HCT116 (cell line): ENCODE data around the gene CNN3. TPM values are rescaled to one million over a fixed set of nuclear protein-coding genes. Genes with fewer than 3 reads are reported as not detected.

Experiments
- ATAC-seq: fragments of 200-7000 bp; cut with Tn5 transposase; 2 replicates; pipeline ENCODE4 v1.9.1; 2020; ENCODE audit warnings: mild to moderate bottlenecking, moderate library complexity
- BruUV-seq: library from RNA; stranded (reverse); fragments of 400-500 nt; replicated peaks from 2 replicates; lab custom pipeline; 2021; lab: Mats Ljungman, UMichigan
- CTCF ChIA-PET: fragments of 300-600 bp; sonication (Branson Sonifier 250); formaldehyde crosslinking; loops from one replicate; lab custom pipeline; 2021; ENCODE audit warnings: antibody characterized with exemption; lab: Charles Lee
- POLR2A ChIA-PET: fragments of 300-600, 350-600 bp; sonication (Branson Sonifier 250); formaldehyde crosslinking; loops from one replicate; lab custom pipeline; 2021; ENCODE audit warnings: antibody characterized with exemption; lab: Charles Lee
- RAD21 ChIA-PET, 2 experiments: fragments of 300-600 bp; sonication (Branson Sonifier 250); formaldehyde crosslinking; loops; one replicate each; lab custom pipeline; 2023; ENCODE audit warnings: low total read pairs in 2 of 2; ENCODE audit not compliant: uncharacterized antibody in 2 of 2, unreplicated experiment in 2 of 2, low non-redundant PET in 1 of 2; lab: Charles Lee
- DNase-seq: peaks from one replicate; pipeline ENCODE4 v3.0.0-alpha.2; 2010; ENCODE audit warnings: low read depth, low spot score
- H2AFZ ChIP-seq: fragments of 200-600 bp; shearing (Covaris generic), sonication (generic); 2 replicates; pipeline ENCODE4 v1.6.1; 2017; ENCODE audit warnings: low read depth, mixed run types, mixed read lengths, antibody characterized with exemption, low read length; ENCODE audit not compliant: poor library complexity, severe bottlenecking
- H3K27ac ChIP-seq: 2 replicates; pipeline ENCODE4 v1.5.1; 2012; ENCODE audit warnings: low read depth, low read length
- H3K27me3 ChIP-seq: fragments of 200-600 bp; sonication (generic); 2 replicates; pipeline ENCODE4 v1.6.1; 2016; ENCODE audit warnings: mixed run types, low read length, mixed read lengths; ENCODE audit not compliant: insufficient read depth
- H3K36me3 ChIP-seq, 2 experiments: fragments of 200-500 bp in 1 of 2; fragments of 200-600 bp in 1 of 2; sonication (Bioruptor generic) in 1 of 2; sonication (generic) in 1 of 2; 2 replicates each; pipeline versions ENCODE4 v1.5.1 to v1.6.1; 2014 to 2016; ENCODE audit warnings: low read length in 2 of 2, inconsistent platforms in 1 of 2, mixed read lengths in 1 of 2, mixed run types in 1 of 2; ENCODE audit not compliant: insufficient read depth in 2 of 2, control insufficient read depth in 1 of 2
- H3K4me1 ChIP-seq, 2 experiments: fragments of 200-600 bp in 1 of 2; sonication (generic) in 1 of 2; 2 replicates each; pipeline versions ENCODE4 v1.5.1 to v1.6.1; 2012 to 2017; ENCODE audit warnings: low read length in 2 of 2, inconsistent platforms in 1 of 2, mild to moderate bottlenecking in 1 of 2, mixed read lengths in 1 of 2, mixed run types in 1 of 2, moderate library complexity in 1 of 2; ENCODE audit not compliant: insufficient read depth in 2 of 2, control insufficient read depth in 1 of 2
- H3K4me2 ChIP-seq: fragments of 200-600 bp; sonication (generic); 2 replicates; pipeline ENCODE4 v1.6.1; 2017; ENCODE audit warnings: mixed run types, low read length, mixed read lengths
- H3K4me3 ChIP-seq, 2 experiments: fragments of 200-600 bp in 1 of 2; sonication (generic) in 1 of 2; replicated peaks in 1 of 2; 2 replicates each; pipeline ENCODE4 v1.5.1; 2011 to 2016; ENCODE audit warnings: low read length in 2 of 2, control low read depth in 1 of 2, low read depth in 1 of 2, mild to moderate bottlenecking in 1 of 2, mixed read lengths in 1 of 2, mixed run types in 1 of 2
- H3K79me2 ChIP-seq: fragments of 200-600 bp; sonication (generic); 2 replicates; pipeline ENCODE4 v1.6.1; 2017; ENCODE audit warnings: mild to moderate bottlenecking, mixed run types, low read length, moderate library complexity, mixed read lengths; ENCODE audit not compliant: insufficient read depth
- H3K9ac ChIP-seq: fragments of 200-600 bp; sonication (generic); 2 replicates; pipeline ENCODE4 v1.6.1; 2016; ENCODE audit warnings: low read length, mixed read lengths
- H3K9me2 ChIP-seq: fragments of 200-600 bp; sonication (generic), shearing (Covaris generic); 2 replicates; pipeline ENCODE4 v1.6.1; 2017; ENCODE audit warnings: mixed run types, mild to moderate bottlenecking, moderate library complexity; ENCODE audit not compliant: insufficient read depth
- H3K9me3 ChIP-seq, 2 experiments: fragments of 200-500 bp in 1 of 2; fragments of 200-600 bp in 1 of 2; sonication (Bioruptor generic) in 1 of 2; sonication (generic) in 1 of 2; 2 replicates each; pipeline ENCODE4 v1.6.1; 2014 to 2017; ENCODE audit warnings: low read length in 2 of 2, mixed read lengths in 2 of 2, inconsistent platforms in 1 of 2, low read depth in 1 of 2, mild to moderate bottlenecking in 1 of 2, mixed run types in 1 of 2, moderate library complexity in 1 of 2; ENCODE audit not compliant: control insufficient read depth in 1 of 2, insufficient read depth in 1 of 2
- H4K20me1 ChIP-seq: fragments of 200-600 bp; sonication (generic), shearing (Covaris generic); 2 replicates; pipeline ENCODE4 v1.6.1; 2017; ENCODE audit warnings: mixed run types, mild to moderate bottlenecking, moderate library complexity; ENCODE audit not compliant: insufficient read depth
- ELF1 ChIP-seq: IDR thresholded peaks from 2 replicates; pipeline ENCODE4 v1.6.1; 2012; ENCODE audit warnings: low read depth, borderline replicate concordance
- JUND ChIP-seq: IDR thresholded peaks from 2 replicates; pipeline ENCODE4 v1.6.1; 2012
- SP1 ChIP-seq: IDR thresholded peaks from 2 replicates; pipeline ENCODE4 v1.6.1; 2012; ENCODE audit warnings: low read depth
- intact Hi-C: fragments of 100-400 bp; cut with micrococcal nuclease; formaldehyde crosslinking; loops from 2 replicates; pipeline ENCODE4 v1.10.0; 2022
- total RNA-seq: library from RNA; stranded (reverse); gene quantifications from one replicate; pipeline ENCODE4 v1.2.1, GENCODE V29; 2021; ENCODE audit not compliant: unreplicated experiment

Gene CNN3
- total RNA-seq, 1 experiment from 2014 or later = 109 TPM

GRCh38 chr1:94962409-94963265, 35.7 kb upstream of the CNN3 start:
- RAD21 ChIA-PET = no interaction called here
- DNase-seq (no peak), ATAC-seq (no peak)
- Histone ChIP-seq H3K27me3 (no peaks in the 10 kb centered on the region), H3K9me3 (no peaks in the 10 kb centered on the region), H3K9me2 (no peaks in the 10 kb centered on the region), H3K4me2 (no peak overlapping the region), H3K9ac (no peak overlapping the region), H4K20me1 (no peaks in the 10 kb centered on the region), H3K27ac (no peak overlapping the region), H3K79me2 (no peaks in the 10 kb centered on the region), H3K4me3 (no peak overlapping the region), H2AFZ (no peak overlapping the region), H3K4me1 (no peaks in the 10 kb centered on the region), H3K36me3 (no peaks in the 10 kb centered on the region)
- BruUV-seq = no TSS peak
- intact Hi-C loops = no loop called here
- CTCF ChIA-PET = no interaction called here
- TF ChIP-seq SP1 = no peak
- POLR2A ChIA-PET = no interaction called here

- Histone ChIP-seq H3K4me3 (no peak overlapping the region), H3K79me2 (no peaks in the 10 kb centered on the region), H3K36me3 (no peaks in the 10 kb centered on the region), H3K27ac (no peak overlapping the region), H2AFZ (no peak overlapping the region), H3K9me3 (no peaks in the 10 kb centered on the region), H3K4me2 (no peak overlapping the region), H3K27me3 (no peaks in the 10 kb centered on the region), H3K9ac (no peak overlapping the region), H3K9me2 (no peaks in the 10 kb centered on the region), H3K4me1 (no peaks in the 10 kb centered on the region), H4K20me1 (no peaks in the 10 kb centered on the region)
- POLR2A ChIA-PET = no interaction called here
- DNase-seq = no peak
- TF ChIP-seq ELF1 = no peak
- TF ChIP-seq JUND = no peak
- CTCF ChIA-PET = no interaction called here
- intact Hi-C loops = no loop called here
- RAD21 ChIA-PET = no interaction called here
- BruUV-seq = no TSS peak
- ATAC-seq = no peak
Observed at GRCh38 chr1:94961988-94962387, 35.1 kb upstream of the CNN3 start.
